ENCODE results near the gene RPL41. TPM values are rescaled to one million over a fixed set of nuclear protein-coding genes. Genes with fewer than 3 reads are reported as not detected.
A peak's percentile ranks its signal among the peaks of the same experiment; 100 is the strongest.

The RPL41 gene
- total RNA-seq, 1 donor from 2014 or later = 3,805 TPM

DNA sequence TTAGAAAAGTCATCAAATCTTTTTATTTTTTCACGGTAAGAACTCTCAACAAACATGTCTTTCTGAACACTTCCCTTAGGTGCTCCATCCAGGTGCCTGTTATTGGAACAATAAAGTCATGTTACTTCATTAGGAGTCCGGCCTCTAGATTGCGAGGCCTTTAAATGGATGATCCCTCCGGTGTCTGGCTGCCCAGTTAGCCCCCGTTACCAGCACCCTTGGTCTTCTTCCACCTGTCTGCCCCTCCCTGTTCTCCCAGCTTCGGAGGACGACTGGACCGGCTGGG, 12.7 kb upstream of the RPL41 start:
- peaks cover 11% of the 10 kb centered on the region for H3K4me1 ChIP-seq
- H4K20me1 ChIP-seq (ENCODE audit: low read depth) = peaks cover 30% of the 10 kb centered on the region
- peak overlapping the region; percentile 83 for H3K4me3 ChIP-seq
- H3K27me3 ChIP-seq = no peaks in the 10 kb centered on the region
- H2AFZ ChIP-seq (replicated peaks) = peak overlapping the region; percentile 46
- H3K36me3 ChIP-seq = peaks cover 12% of the 10 kb centered on the region
- peak overlapping the region; percentile 74 for H3K4me2 ChIP-seq
- peaks cover 9% of the 10 kb centered on the region for H3K36me3 Mint-ChIP-seq
- no peak for DNase-seq (ENCODE audit: low spot score)
- H3K4me3 Mint-ChIP-seq = peak overlapping the region; percentile 93
- H3K79me2 ChIP-seq (ENCODE audit: low read depth) = peaks cover 46% of the 10 kb centered on the region
- H3K27ac Mint-ChIP-seq = peak overlapping the region; percentile 81
- peaks cover 3% of the 10 kb centered on the region for H3K27me3 Mint-ChIP-seq (ENCODE audit: insufficient read depth, low read depth)
- no peak for TF ChIP-seq EZH2 (IDR thresholded peaks at IDR 0.05)
- no peak for TF ChIP-seq EZH2phosphoT487 (IDR thresholded peaks at IDR 0.05)
- TF ChIP-seq, protein P1, sequence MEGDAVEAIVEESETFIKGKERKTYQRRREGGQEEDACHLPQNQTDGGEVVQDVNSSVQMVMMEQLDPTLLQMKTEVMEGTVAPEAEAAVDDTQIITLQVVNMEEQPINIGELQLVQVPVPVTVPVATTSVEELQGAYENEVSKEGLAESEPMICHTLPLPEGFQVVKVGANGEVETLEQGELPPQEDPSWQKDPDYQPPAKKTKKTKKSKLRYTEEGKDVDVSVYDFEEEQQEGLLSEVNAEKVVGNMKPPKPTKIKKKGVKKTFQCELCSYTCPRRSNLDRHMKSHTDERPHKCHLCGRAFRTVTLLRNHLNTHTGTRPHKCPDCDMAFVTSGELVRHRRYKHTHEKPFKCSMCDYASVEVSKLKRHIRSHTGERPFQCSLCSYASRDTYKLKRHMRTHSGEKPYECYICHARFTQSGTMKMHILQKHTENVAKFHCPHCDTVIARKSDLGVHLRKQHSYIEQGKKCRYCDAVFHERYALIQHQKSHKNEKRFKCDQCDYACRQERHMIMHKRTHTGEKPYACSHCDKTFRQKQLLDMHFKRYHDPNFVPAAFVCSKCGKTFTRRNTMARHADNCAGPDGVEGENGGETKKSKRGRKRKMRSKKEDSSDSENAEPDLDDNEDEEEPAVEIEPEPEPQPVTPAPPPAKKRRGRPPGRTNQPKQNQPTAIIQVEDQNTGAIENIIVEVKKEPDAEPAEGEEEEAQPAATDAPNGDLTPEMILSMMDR (IDR thresholded peaks at IDR 0.05) = no peak
- H3K4me1 Mint-ChIP-seq = peaks cover 24% of the 10 kb centered on the region
- peak overlapping the region; percentile 48 for H3K27ac ChIP-seq
- H3F3A ChIP-seq (ENCODE audit: low read depth) = peaks cover 18% of the 10 kb centered on the region
- H3K9me3 Mint-ChIP-seq = no peaks in the 10 kb centered on the region
- H3K9me3 ChIP-seq (ENCODE audit: low read depth) = no peaks in the 10 kb centered on the region
- peak overlapping the region; percentile 50 for H3K9ac ChIP-seq

DNA sequence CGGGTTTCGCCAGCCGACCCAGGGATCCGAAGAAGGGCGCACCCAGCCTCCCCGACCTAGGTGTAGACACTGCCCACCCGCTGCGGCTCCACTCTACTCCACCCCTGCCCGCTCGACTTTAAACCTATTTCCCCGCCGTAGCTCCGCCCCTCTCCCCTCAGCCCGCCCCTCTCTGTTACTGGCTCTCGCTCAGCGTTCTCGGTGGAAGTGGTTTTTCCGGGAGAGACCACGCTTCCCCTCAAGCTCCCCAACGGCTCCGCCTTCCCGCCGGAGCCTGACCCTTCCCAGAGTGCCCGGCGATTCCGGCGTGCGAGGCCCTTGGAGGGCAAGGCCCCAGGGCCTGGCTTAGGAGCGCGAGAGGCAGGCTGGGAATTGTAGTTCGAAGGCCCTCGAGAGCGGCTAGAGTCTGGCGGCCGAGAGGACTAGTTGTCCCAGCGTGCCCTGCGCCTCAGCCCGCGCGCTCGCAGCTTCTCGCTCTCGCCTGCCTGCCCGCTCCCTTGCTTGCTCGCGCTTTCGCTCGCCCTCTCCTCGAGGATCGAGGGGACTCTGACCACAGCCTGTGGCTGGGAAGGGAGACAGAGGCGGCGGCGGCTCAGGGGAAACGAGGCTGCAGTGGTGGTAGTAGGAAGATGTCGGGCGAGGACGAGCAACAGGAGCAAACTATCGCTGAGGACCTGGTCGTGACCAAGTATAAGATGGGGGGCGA, 12.2 kb upstream of the RPL41 start, which contains the start of gene PA2G4:
Gene PA2G4, plus strand, starts transcription at position 451 of the 706 bp plus-strand sequence. Its CDS starts 179 bp downstream, at position 630.
- Histone ChIP-seq H3K4me1 (peaks cover 11% of the 10 kb centered on the region), H3F3A (ENCODE audit: low read depth) (peaks cover 18% of the 10 kb centered on the region), H3K27ac (peak within 1 kb of the TSS; percentile 67), H3K9me3 (ENCODE audit: low read depth) (no peaks in the 10 kb centered on the region), H3K4me3 (peak within 1 kb of the TSS; percentile 83), H3K9ac (peak within 1 kb of the TSS; percentile 89), H4K20me1 (ENCODE audit: low read depth) (peaks cover 30% of the 10 kb centered on the region), H2AFZ (replicated peaks) (peak within 1 kb of the TSS; percentile 74), H3K27me3 (no peaks in the 10 kb centered on the region), H3K79me2 (ENCODE audit: low read depth) (peaks cover 46% of the 10 kb centered on the region), H3K36me3 (peaks cover 12% of the 10 kb centered on the region), H3K4me2 (peak within 1 kb of the TSS; percentile 97)
- TF ChIP-seq, protein P1 (IDR thresholded peaks at IDR 0.05) = no peak
- no peak for TF ChIP-seq EZH2 (IDR thresholded peaks at IDR 0.05)
- no peak for TF ChIP-seq EZH2phosphoT487 (IDR thresholded peaks at IDR 0.05)
- Mint-ChIP-seq H3K9me3 (no peaks in the 10 kb centered on the region), H3K4me3 (peak within 1 kb of the TSS; percentile 93), H3K4me1 (peaks cover 24% of the 10 kb centered on the region), H3K36me3 (peaks cover 9% of the 10 kb centered on the region), H3K27me3 (ENCODE audit: insufficient read depth, low read depth) (peaks cover 2% of the 10 kb centered on the region), H3K27ac (peak within 1 kb of the TSS; percentile 99)
- DNase-seq (ENCODE audit: low spot score) = peak; percentile 100

DNA sequence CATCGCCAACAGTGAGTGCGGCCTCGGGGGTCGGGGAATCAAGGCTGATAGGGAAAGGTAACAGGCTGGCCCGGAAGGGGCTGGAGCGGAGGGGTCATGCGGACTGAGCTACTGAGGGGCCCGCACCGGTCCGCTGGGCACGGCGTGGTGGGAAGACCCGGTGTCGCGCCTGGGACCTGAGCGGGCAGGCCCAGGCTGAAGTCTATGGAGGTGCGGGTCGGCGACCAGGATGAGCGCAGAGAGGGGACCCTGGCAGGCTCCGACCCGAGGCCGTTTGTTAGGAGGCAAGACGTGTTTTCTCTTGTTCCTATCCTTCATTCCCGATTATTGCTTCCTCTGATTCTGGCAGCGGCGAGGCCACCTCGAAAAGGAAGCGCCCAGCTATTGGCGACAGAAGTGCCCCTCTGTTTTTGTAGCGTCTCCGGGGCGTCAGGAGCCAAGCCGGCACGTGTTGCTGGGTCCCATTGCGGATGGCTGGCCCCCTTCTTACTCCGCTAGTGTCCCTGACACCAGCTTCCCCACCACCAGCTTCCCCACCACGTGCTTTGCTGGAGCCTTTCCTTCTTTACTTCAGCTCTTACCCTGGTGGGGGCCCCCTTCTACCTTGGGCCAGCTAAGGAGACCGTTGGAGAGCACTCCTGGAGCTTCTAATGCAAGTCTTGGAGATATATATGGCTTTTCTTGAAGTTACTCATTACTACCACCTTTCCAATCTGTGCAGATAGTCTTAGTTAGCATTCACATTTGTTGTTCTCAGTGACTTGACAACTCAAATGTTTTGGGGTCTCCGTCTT, 11.4 kb upstream of the RPL41 start:
- H3K4me3 Mint-ChIP-seq = peak overlapping the region; percentile 93
- Histone ChIP-seq H3F3A (ENCODE audit: low read depth) (peaks cover 22% of the 10 kb centered on the region), H3K4me1 (peaks cover 11% of the 10 kb centered on the region), H3K27ac (peak overlapping the region; percentile 67), H3K4me3 (peak overlapping the region; percentile 83), H3K9me3 (ENCODE audit: low read depth) (no peaks in the 10 kb centered on the region), H2AFZ (replicated peaks) (peak overlapping the region; percentile 74), H4K20me1 (ENCODE audit: low read depth) (peaks cover 30% of the 10 kb centered on the region), H3K9ac (peak overlapping the region; percentile 89), H3K4me2 (peak overlapping the region; percentile 97), H3K36me3 (peaks cover 16% of the 10 kb centered on the region), H3K27me3 (no peaks in the 10 kb centered on the region), H3K79me2 (ENCODE audit: low read depth) (peaks cover 46% of the 10 kb centered on the region)
- H3K9me3 Mint-ChIP-seq = no peaks in the 10 kb centered on the region
- H3K27me3 Mint-ChIP-seq (ENCODE audit: insufficient read depth, low read depth) = peaks cover 2% of the 10 kb centered on the region
- H3K36me3 Mint-ChIP-seq = peaks cover 12% of the 10 kb centered on the region
- H3K4me1 Mint-ChIP-seq = peaks cover 24% of the 10 kb centered on the region
- peak overlapping the region; percentile 99 for H3K27ac Mint-ChIP-seq
- TF ChIP-seq EZH2phosphoT487 (IDR thresholded peaks at IDR 0.05) (no peak), EZH2 (IDR thresholded peaks at IDR 0.05) (no peak)
- TF ChIP-seq, protein P1 (IDR thresholded peaks at IDR 0.05) = no peak
- no peak for DNase-seq (ENCODE audit: low spot score)

All from neural progenitor cell (in vitro differentiated cells).